ENCODE results near the gene F7.
"Not testable (repeated sequence)": the region's sequence is repeated elsewhere in the genome, so short reads cannot be mapped to it uniquely, and the experiment has no call there.

F7 gene

DNA sequence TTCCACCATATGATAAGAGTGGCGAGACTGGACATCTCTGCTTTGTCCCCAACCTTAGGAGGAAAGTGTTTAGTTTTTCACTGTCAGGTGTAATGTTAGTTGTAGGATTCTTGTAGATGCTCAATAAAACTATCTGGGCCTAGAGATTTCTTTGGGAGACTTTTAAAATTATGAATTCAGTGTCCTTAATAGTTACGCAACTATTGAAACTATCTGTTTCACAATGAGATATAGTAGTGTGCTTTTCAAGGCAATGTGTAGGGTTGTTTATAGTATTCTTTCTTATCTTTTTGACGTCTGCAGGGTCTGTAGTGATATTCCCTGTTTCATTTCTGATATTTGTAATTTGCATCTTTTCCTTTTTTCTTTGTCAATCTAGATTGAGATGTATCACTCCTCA, 33.2 kb upstream of the F7 start:
- DNase-seq (ENCODE audit: low spot score), result no peak

DNA sequence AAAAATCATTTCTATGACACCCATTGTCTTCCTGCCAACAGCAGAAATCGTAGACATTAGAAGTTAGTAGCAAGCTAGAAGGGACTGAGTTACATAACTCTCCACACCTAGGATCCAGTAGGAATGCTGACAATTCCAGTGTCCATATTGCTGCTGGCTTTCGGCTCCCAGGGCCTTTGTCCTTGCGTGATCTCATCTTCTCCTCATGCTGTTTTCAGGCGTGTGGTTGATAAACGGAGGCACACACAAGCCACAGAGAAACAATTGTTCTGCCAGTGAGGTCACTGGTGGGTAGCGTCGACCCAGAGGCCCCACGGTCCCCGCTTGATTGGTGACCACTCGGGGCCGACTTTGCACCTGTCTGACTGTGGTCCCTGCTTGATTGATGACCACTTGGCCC, 31.6 kb upstream of the F7 start:
- DNase-seq (ENCODE audit: low spot score), result no peak

DNA sequence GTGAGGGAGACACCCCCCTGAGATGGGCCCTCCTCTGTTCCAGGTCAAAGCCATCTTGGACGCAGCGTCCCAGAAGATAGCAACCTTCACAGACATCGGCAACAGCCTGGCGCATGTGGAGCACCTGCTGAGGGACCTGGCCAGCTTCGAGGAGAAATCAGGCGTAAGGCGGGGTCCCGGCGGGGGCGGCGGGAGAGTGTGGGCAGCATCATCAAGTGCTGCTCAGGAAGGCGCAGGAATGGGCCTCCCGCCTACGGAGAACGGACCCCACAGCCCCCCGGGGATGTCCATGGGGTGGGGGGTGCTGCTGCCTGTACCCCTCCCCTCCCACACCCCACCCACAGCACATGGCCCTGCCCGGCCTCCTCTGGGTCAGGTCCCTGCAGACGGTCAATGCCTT, 31.2 kb upstream of the F7 start:
- DNase-seq (ENCODE audit: low spot score), result no peak

DNA sequence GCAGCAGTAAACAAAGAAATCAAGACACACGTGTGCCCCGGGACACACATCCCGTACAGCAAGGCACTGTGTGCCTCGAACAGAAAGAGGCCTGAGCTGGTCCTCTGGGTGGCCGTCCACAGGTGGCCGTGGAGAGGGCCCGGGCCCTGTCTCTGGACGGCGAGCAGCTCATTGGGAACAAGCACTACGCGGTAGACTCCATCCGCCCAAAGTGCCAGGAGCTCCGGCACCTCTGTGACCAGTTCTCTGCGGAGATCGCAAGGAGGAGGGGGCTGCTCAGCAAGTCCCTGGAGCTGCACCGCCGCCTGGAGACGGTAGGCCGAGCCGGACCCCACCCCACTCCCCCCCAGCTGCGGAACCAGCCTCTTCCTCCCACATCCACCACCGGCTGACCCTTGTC, 30.7 kb upstream of the F7 start:
- DNase-seq (ENCODE audit: low spot score), result no peak

DNA sequence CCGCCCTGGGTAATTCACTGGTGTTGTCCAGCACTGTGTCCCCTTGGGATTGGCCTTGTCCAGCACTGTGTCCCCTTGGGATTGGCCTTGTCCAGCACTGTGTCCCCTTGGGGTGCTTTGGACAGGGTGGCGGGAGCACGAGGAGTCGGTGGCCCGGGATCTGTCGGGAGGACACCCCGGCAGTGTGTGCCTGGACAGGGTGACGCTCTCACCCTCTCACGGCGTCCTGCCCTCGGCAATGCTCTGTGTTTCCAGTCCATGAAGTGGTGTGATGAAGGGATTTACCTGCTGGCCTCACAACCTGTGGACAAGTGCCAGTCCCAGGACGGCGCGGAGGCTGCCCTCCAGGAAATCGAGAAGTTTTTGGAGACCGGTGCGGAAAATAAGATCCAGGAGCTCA, 29.9 kb upstream of the F7 start:
- no peak for DNase-seq (ENCODE audit: low spot score)

DNA sequence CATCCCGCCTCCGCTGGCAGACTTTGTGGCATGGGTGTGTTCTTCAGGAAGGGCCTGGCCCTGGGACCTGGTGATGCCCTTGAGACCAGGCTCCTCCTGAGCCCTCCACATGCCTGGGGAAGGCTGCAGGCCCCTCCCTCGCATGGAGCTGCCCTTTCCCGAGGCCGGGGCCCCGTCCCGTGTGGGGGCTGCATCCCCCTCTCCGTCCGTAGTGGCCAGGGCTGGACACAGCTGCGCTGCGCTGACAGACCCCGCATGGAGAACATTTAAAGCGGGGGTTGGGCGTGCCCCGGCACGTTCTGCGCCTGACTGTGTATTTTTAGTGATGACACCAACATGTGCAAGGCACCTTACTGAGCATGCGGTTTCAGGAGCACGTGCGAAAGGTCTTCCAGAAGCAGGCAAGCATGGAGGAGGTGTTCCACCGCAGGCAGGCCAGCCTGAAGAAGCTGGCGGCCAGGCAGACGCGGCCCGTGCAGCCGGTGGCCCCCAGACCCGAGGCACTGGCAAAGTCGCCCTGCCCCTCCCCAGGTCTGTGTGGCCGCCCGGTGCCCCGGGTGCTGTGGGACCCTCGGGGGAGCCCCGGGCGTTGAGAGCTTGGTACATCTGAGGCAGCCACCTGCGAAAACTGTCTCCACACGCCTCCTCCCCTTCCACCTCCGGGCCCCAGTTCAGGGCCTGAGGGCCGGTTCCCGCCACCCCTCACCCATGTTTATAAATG, 28.8 kb upstream of the F7 start:
- DNase-seq (ENCODE audit: low spot score), result no peak

DNA sequence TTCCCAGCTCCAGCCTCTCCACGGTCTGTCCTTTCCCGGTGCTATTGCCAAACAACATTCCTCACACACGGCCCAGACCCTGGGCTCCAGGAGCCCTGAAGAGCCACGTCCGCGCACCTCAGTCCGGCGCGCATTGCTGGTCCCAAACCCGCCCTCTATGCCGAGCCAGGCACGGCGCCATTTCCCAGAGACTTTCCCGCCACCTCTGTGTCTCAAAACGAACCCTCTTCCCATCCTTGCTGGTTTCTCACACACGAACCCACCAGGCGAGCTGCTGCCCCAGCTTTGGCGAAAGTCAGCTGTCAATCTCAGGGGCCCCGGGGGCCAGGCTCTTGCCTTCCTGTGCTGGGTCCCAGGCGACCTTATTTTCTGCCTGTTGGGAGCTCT, 28.0 kb upstream of the F7 start:
- DNase-seq (ENCODE audit: low spot score), result no peak

DNA sequence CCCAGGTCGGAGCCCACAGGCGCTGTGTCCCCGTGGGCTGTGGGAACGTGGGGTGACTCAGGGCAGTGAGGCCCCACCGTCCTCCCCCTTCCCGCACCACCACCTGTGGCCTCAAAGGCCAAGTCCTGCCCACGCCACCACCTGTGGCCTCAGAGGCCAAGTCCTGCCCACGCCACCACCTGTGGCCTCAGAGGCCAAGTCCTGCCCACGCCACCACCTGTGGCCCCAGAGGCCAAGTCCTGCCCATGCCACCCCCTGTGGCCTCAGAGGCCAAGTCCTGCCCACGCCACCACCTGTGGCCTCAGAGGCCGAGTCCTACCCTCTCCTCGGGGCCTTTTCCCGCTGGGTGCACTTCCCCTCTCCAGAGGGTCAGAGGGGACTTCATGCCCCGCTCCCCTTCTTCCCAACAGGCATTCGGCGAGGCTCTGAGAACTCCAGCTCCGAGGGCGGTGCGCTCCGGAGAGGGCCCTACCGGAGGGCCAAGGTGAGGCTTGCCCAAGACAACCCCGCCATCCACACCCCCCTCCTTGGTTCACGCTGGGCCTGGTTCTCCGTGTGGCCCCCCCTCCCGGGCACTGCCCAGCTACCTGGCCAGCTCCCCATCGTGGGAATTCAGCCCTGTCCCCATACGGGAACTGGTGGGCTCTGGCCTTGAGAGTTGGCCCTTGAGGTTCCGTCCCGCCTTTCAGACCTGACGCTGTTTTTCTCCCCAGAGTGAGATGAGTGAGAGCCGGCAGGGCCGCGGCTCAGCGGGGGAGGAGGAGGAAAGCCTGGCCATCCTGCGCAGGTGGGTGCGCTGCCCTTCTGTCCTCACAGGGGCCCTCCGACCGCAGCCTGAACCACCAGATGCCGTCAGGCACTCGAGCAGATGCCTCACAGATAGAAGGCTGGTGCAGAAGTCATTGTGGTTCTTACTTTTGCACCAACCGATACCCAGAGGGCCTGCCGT, 27.4 kb upstream of the F7 start:
- DNase-seq (ENCODE audit: low spot score), result no peak

DNA sequence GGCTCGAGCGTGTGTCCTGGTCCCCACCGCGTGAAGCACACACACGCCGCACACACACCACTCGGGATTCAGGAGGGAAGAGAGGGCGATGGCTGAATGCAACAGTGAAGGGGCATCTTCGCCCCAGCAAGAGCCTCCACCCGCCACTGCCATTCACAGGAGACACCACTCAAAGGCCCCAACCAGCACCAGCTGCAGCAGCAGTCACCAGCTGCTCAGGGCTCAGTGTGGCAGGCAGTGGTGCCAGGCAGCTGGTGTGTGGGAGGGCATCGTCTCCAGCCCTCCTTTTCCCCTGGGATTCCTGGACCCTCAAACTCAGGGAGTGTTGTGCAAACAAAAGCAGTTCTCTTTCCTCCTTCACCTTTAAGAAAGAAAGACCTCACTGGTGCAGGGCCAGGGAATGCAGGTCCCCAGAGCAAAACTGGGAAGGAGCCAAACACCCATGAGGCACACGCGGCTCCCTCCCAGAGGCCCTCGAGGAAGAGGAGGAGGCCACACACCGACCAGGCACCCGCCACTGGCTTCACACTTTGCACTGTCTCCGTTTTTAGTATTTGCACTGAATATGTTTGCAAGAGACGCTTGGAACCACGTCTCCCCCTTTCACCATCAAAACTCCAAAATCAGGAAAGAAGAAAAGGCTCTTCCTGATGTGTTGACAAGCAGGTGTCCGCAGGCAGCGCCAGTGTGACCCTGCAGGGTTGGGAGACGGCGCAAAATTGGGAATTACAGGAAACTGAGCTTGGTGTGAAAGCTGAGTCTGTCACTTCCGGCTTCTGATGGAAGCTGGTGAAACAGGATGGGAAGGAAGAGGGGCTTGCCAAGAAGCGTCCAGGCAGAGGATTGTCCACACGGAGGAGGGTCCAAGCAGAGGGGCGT, 26.4 kb upstream of the F7 start:
- no peak for DNase-seq (ENCODE audit: low spot score)

DNA sequence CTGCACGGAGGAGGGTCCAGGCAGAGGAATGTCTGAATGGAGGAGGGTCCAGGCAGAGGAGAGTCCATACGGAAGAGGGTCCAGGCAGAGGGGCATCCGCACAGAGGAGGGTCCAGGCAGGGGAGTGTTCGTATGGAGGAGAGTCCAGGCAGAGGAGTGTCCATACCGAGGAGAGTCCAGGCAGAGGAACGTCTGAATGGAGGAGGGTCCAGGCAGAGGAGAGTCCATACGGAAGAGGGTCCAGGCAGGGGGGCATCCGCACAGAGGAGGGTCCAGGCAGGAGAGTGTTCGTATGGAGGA, 25.9 kb upstream of the F7 start:
- DNase-seq (ENCODE audit: low spot score), result not testable (repeated sequence)

DNA sequence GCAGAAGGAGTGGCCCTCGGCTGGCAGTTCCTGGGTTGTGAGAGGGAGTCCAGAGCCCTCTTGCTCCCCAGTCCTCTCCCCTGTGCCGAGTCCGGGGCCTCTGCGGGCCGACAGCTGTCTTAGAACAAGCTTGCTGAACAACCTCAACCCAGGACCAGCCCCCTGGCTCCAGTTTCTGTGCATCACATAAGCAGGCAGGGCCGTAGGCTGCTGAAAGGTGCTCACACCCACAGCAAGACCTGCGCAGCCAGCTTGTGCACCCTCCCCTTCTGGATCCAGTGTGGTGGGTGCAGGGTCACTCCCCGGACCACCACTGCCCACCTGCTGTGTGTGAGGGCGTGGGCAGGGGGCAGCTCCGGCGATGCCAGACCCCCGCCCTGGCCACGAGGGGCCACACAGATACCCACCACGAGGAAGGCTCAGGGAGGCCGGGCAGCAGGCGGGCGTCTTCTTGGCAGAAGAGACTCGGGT, 25.2 kb upstream of the F7 start:
- no peak for DNase-seq (ENCODE audit: low spot score)

DNA sequence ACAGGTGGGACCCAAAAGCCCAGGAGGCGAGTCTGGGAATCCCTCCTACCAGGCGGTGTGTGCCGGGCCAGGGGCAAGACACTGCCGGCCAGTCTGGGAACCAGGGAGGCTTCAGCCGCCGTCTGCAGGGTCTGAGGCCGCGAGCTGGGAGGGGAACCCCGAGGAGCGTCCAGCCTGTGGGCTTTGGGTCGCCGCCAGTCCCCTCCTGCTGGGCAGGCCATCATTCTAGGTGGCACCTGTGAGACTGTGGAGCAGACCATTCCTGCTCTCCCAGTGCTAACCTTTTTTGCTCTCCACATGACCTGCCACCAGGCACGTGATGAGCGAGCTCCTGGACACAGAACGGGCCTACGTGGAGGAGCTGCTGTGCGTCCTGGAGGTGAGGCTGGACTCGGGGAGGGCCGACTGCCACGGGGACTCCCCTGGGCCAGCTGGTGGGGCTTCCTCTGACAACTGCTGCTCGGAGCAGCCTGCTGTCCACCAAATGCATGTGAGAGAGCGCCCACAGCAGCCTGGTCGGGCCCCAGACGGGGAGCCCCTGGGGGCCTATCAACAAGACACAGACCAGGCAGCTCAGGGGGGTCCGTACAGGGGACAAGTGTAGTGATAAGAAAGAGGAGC, 24.6 kb upstream of the F7 start:
- DNase-seq (ENCODE audit: low spot score), result no peak

DNA sequence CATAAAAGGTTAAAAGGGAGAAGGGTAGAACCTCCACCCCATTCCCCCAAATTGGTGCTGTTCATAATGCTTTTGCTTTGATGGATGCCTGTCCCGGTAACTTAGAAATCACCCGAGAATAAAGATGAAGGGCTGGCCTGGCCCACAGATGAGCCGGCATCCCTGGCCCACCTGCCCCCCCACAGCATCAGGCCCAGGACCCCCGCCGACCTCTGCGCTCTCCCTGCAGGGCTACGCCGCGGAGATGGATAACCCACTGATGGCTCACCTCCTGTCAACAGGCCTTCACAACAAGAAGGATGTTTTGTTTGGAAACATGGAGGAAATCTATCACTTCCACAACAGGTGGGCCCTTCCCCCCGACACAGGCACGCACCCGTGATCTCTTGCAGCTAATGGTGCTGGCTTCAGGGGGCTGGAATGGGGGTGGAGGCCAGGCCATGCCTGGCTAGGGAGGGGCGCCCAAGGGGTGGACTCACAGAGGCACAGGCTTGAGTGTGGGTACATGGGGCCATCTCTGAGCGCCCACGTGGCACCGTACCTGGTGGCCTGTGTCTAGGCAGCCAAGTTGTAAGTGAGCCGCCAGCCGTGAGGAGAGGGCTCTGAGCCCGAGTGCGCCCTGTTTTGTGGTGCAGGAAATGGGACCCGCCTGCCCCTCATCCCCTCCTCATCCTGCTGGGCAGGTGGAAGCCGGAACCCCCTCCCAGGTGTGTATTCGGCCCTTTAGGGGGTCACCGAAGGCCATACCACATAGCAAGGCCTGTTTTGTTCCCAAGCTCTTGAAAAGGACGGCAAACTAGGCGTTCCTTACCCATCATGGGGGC, 23.2 kb upstream of the F7 start:
- no peak for DNase-seq (ENCODE audit: low spot score)

DNA sequence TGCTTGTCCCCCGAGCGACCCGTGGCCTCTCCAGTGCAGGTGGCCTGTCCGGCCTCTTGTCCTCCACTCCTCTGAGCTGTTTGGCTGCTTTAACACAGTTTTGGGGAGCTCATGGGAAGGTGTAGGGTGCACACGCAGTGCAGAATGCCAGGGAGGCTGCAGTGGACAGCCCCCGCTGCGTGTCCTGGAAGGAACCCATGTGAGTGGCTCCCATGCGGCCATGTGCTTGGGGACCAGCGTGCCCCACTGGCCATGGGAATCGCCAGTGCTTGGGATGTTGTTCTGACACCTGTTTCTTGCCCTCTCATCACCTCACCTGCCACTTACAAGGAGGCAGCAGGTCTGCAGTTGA, 22.6 kb upstream of the F7 start:
- DNase-seq (ENCODE audit: low spot score), result no peak

DNA sequence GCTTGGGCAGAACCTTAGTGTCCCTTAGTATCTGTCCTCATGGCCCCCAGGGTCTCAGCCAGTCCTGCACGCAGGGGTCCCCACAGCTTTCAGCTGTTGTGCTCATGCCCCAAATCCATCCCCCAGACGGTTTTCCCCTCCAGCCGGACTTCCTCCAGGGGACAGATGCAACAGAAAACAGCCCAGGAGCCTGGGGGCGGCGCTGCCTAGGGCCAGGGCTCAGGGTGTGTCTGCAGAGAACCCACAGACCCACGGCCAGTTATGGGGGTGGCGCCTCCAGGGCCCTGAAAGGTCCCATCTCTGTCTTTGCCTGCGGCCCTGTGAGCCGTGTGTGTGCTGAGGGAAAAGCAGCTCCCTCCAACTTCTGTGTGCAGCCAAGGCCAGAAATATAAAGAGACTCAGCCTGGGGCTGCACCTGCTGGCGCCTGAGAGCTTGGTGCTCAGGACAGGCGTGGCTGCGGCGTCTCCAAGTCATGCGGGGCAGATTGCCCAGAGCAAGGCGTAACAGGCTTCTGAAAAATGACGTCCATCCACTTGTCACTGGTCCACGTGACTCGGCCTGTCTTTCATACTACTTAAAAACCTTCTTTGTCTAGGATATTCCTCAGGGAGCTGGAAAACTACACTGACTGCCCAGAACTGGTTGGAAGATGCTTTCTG, 22.1 kb upstream of the F7 start:
- DNase-seq (ENCODE audit: low spot score), result no peak

DNA sequence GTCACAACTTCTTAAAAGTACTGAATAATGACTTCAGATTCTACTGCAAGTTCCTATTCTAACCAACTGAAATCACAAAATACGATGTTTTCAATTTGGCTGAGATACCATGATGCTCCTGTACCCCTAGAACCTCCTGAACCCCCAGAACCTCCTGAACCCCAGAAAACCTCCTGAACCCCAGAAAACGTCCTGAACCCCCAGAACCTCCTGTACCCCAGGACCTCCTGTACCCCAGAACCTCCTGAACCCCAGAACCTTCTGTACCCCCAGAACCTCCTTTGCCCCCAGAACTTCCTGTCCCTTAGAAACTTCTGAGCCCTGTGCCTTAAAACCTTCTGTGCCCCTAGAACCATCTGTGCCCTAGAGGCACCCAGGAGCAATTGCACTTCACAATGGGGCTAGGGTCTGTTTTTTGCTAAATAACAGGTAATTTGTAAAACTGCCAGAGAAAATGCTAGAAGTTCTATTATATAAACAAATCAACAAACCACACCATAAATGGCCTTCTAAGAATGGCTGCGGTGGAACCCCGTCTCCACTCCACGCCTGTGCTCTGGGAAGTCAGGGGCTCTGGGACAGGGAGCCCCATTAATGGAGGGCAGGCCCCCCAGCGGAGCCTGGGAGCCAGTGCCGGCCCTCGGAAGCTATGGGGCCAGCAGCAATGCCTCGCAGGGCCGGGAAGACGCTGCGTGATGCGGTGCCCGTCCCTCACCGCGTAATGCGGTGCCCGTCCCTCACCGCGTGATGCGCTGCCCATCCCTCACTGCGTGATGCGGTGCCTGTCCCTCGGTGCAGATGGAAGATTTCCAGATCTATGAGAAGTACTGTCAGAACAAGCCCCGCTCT, 21.3 kb upstream of the F7 start:
- DNase-seq (ENCODE audit: low spot score), result no peak

DNA sequence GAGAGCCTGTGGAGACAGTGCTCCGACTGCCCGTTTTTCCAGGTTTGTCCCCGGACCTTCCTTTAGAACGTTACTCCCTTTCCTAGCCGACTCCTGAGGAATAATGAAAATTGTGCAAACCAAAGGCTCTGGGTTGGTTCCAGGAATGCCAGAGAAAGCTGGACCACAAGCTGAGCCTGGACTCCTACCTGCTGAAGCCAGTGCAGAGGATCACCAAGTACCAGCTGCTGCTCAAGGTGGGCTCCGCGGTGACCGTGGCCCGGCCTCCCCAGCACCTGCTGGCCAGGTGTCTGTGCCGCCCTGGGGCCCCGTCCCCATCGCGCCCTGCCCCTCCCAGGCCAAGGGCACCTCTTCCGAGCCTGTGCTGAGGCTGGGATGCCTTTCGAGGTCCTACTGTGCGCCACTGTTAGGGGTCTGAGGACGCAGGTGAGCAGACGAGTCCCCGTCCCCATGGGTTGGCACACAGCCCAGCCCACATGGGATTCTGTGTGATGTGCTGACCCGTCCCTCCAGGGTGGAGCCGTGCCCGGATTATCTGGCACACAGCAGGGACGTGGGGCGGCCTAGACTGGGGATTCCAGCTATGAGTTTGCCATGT, 20.5 kb upstream of the F7 start:
- DNase-seq (ENCODE audit: low spot score), result no peak

DNA sequence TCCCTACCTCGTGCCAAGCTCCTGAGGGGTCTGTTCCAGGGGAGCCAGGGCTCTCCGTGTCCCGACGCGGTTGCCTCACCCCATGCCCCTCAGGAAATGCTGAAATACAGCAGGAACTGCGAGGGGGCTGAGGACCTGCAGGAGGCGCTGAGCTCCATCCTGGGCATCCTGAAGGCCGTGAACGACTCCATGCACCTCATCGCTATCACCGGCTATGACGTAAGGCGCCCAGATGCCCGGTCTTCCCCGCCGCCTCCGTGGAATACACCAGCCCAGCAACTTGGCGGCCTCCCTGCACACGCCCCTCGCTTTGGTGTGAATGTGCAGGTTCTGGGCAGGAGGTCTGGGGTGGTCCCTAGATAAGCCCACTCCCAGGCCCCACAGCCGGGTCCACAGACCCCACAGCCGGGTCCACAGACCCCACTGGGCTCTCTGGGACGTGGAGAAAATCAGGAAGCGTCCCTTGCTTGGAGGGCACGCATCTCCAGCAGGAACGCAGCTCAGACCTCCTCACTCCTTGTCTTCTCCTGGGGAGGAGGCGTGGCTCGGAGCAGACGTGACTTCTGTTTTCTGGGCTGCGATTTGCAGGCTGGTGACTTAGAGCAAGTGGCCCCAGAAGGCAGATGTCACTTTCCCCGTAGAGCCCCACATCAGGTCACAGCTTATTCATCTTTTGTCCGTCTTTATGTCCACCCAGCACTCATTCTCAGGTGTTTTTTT, 19.4 kb upstream of the F7 start:
- DNase-seq (ENCODE audit: low spot score), result no peak

All from germinal center (tissue), 1 donor.